ENCODE results near the gene SSR4. TPM values are rescaled to one million over a fixed set of nuclear protein-coding genes. Genes with fewer than 3 reads are reported as not detected.

SSR4 gene
- total and polyA plus RNA-seq, 2 donors (not counting 1 experiment from before 2014, with no cell fraction given) = 134 to 297 TPM

- Histone ChIP-seq H2AFZ (ENCODE audit: insufficient read depth, low read depth, low read length, poor library complexity, severe bottlenecking) (no peak overlapping the region), H3K27ac (ENCODE audit: low read length in 2 of 2) (no peak overlapping the region), H3K4me1 (ENCODE audit: control insufficient read depth in 2 of 2, insufficient read depth in 2 of 2, low read length in 2 of 2) (peaks cover 0 to 11% of the 10 kb centered on the region in 2 donors), H3K9ac (ENCODE audit: low read length) (no peak overlapping the region), H4K20me1 (ENCODE audit: control insufficient read depth, insufficient read depth, low read length, poor library complexity, severe bottlenecking) (no peaks in the 10 kb centered on the region), H3K79me2 (ENCODE audit: control insufficient read depth, insufficient read depth, low read length) (no peaks in the 10 kb centered on the region), H3K4me2 (replicated peaks; ENCODE audit: low read depth, low read length, poor library complexity, severe bottlenecking) (no peak overlapping the region), H3K27me3 (replicated peaks in 1 of 4; ENCODE audit: control extremely low read depth in 1 of 4, control insufficient read depth in 3 of 4, insufficient read depth in 4 of 4, low read length in 3 of 4) (no peaks in the 10 kb centered on the region), H3K9me3 (ENCODE audit: control extremely low read depth in 1 of 3, control insufficient read depth in 2 of 3, insufficient read depth in 1 of 3, low read length in 2 of 3) (no peaks in the 10 kb centered on the region), H3K4me3 (ENCODE audit: control extremely low read depth in 1 of 5, extremely low read depth in 1 of 5, insufficient read depth in 1 of 5, low read depth in 2 of 5, low read length in 4 of 5) (no peak overlapping the region), H3K36me3 (replicated peaks in 1 of 2; ENCODE audit: control extremely low read depth in 1 of 2, control insufficient read depth in 1 of 2, extremely low read depth in 1 of 2, insufficient read depth in 2 of 2, low read length in 1 of 2) (no peaks in the 10 kb centered on the region)
- H3K4me3 Mint-ChIP-seq = no peak overlapping the region
- intact Hi-C loops (cut with micrococcal nuclease) = no loop called here
- no peak overlapping the region for H3K27ac Mint-ChIP-seq
- H3K9me3 Mint-ChIP-seq (ENCODE audit: insufficient read depth) = no peaks in the 10 kb centered on the region
- WGBS (ENCODE audit: insufficient coverage) = 84% methylated on average over 20 of the region's 25 CpGs
- no peaks in the 10 kb centered on the region for H3K27me3 Mint-ChIP-seq
- no peak for TF ChIP-seq CTCF (IDR thresholded peaks at IDR 0.05)
- no peak for TF ChIP-seq EZH2 (IDR thresholded peaks at IDR 0.05; ENCODE audit: borderline replicate concordance, insufficient read depth, low read depth, low read length, poor library complexity, severe bottlenecking)
- peaks cover 9% of the 10 kb centered on the region for H3K4me1 Mint-ChIP-seq
- POLR2A ChIA-PET = interaction anchor here (0.6 kb wide), 1 partner anchor 175 kb away, joined by 4 read pairs; no protein-coding TSS in a partner anchor
- DNase-seq (no peak), ATAC-seq (ENCODE audit: low read depth) (no peak)
- CTCF ChIA-PET = no interaction called here
These were observed 24.4 kb upstream of the SSR4 start for GRCh38 chrX:153769865-153770600.

- Histone ChIP-seq H3K27me3 (replicated peaks in 1 of 4; ENCODE audit: control extremely low read depth in 1 of 4, control insufficient read depth in 3 of 4, insufficient read depth in 4 of 4, low read length in 3 of 4) (no peaks in the 10 kb centered on the region), H3K27ac (ENCODE audit: low read length in 2 of 2) (no peak overlapping the region), H3K4me1 (ENCODE audit: control insufficient read depth in 2 of 2, insufficient read depth in 2 of 2, low read length in 2 of 2) (peaks cover 0 to 9% of the 10 kb centered on the region in 2 donors), H3K9ac (ENCODE audit: low read length) (no peak overlapping the region), H3K4me2 (replicated peaks; ENCODE audit: low read depth, low read length, poor library complexity, severe bottlenecking) (no peak overlapping the region), H3K9me3 (ENCODE audit: control extremely low read depth in 1 of 3, control insufficient read depth in 2 of 3, insufficient read depth in 1 of 3, low read length in 2 of 3) (no peaks in the 10 kb centered on the region), H4K20me1 (ENCODE audit: control insufficient read depth, insufficient read depth, low read length, poor library complexity, severe bottlenecking) (no peaks in the 10 kb centered on the region), H3K36me3 (replicated peaks in 1 of 2; ENCODE audit: control extremely low read depth in 1 of 2, control insufficient read depth in 1 of 2, extremely low read depth in 1 of 2, insufficient read depth in 2 of 2, low read length in 1 of 2) (no peaks in the 10 kb centered on the region), H3K79me2 (ENCODE audit: control insufficient read depth, insufficient read depth, low read length) (no peaks in the 10 kb centered on the region), H2AFZ (ENCODE audit: insufficient read depth, low read depth, low read length, poor library complexity, severe bottlenecking) (no peak overlapping the region), H3K4me3 (ENCODE audit: control extremely low read depth in 1 of 5, extremely low read depth in 1 of 5, insufficient read depth in 1 of 5, low read depth in 2 of 5, low read length in 4 of 5) (no peak overlapping the region)
- no peak overlapping the region for H3K27ac Mint-ChIP-seq
- no peak overlapping the region for H3K4me3 Mint-ChIP-seq
- H3K4me1 Mint-ChIP-seq = peaks cover 9% of the 10 kb centered on the region
- intact Hi-C loops (cut with micrococcal nuclease) = no loop called here
- CTCF ChIA-PET = no interaction called here
- POLR2A ChIA-PET = no interaction called here
- H3K9me3 Mint-ChIP-seq (ENCODE audit: insufficient read depth) = no peaks in the 10 kb centered on the region
- WGBS (ENCODE audit: insufficient coverage) = 95% methylated on average over 9 of the region's 18 CpGs
- ATAC-seq (ENCODE audit: low read depth) = no peak
- TF ChIP-seq EZH2 (IDR thresholded peaks at IDR 0.05; ENCODE audit: borderline replicate concordance, insufficient read depth, low read depth, low read length, poor library complexity, severe bottlenecking) = no peak
- TF ChIP-seq CTCF (IDR thresholded peaks at IDR 0.05) = no peak
- no peak for DNase-seq
- H3K27me3 Mint-ChIP-seq = no peaks in the 10 kb centered on the region
These were observed 23.7 kb upstream of the SSR4 start for GRCh38 chrX:153770601-153771414.

Data from B cell (primary cell).